ENCODE results near the gene ATPAF1.
"Not testable (repeated sequence)": the region's sequence is repeated elsewhere in the genome, so short reads cannot be mapped to it uniquely, and the experiment has no call there.

ATPAF1 gene

DNA sequence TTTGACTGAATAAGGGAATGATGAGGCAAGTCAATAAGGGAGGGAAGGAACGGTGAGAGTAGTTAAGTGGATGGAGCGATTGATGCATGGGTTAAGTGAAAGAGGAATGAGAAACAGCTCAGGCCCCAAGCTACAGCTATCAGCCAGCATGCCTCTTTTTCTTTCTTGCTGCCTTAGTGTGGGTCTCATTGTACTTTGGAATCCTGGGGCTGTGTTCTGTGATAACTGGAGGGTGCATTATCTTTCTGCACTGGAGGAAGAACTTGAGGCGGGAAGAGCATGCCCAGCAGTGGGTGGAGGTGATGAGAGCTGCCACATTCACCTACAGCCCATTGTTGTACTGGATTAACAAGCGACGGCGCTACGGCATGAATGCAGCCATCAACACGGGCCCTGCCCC is 4.5 kb upstream of the ATPAF1 start:
- H3K4me3 ChIP-seq (replicated peaks in 1 of 2; ENCODE audit: low read depth in 2 of 2, low read length in 2 of 2) = no peak overlapping the region
- no peak for DNase-seq (ENCODE audit: low read depth in 2 of 2)
- TF ChIP-seq, protein P1, sequence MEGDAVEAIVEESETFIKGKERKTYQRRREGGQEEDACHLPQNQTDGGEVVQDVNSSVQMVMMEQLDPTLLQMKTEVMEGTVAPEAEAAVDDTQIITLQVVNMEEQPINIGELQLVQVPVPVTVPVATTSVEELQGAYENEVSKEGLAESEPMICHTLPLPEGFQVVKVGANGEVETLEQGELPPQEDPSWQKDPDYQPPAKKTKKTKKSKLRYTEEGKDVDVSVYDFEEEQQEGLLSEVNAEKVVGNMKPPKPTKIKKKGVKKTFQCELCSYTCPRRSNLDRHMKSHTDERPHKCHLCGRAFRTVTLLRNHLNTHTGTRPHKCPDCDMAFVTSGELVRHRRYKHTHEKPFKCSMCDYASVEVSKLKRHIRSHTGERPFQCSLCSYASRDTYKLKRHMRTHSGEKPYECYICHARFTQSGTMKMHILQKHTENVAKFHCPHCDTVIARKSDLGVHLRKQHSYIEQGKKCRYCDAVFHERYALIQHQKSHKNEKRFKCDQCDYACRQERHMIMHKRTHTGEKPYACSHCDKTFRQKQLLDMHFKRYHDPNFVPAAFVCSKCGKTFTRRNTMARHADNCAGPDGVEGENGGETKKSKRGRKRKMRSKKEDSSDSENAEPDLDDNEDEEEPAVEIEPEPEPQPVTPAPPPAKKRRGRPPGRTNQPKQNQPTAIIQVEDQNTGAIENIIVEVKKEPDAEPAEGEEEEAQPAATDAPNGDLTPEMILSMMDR (IDR thresholded peaks at IDR 0.05; ENCODE audit: low read depth, low read length) = no peak

DNA sequence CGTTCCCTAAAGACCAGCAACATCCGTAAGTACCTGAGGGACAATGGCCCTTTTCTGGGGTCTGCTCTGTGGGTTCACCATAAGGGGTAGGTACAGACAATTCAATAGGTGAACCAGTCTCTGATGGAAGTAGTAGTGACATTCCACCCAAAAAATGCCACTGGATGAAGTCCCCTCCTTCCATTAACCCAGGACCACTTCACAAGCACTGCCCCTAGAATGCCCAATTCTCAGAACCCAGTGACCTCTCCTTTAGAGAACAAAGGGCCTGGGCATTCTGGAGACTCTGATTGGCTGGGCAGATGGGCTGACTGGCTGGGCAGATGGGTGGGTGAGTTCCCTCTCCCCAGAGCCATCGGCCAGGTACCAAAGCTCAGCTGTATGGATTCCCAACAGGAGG is 3.4 kb upstream of the ATPAF1 start, which contains the start of gene TEX38:
TEX38 (plus strand) TSS at position 301 of the 400 bp plus-strand sequence; CDS start at position 382, 81 bp downstream.
- TF ChIP-seq, protein P1 (IDR thresholded peaks at IDR 0.05; ENCODE audit: low read depth, low read length) = no peak
- DNase-seq (ENCODE audit: low read depth in 2 of 2) = no peak
- no peak within 1 kb of the TSS for H3K4me3 ChIP-seq (replicated peaks in 1 of 2; ENCODE audit: low read depth in 2 of 2, low read length in 2 of 2)

DNA sequence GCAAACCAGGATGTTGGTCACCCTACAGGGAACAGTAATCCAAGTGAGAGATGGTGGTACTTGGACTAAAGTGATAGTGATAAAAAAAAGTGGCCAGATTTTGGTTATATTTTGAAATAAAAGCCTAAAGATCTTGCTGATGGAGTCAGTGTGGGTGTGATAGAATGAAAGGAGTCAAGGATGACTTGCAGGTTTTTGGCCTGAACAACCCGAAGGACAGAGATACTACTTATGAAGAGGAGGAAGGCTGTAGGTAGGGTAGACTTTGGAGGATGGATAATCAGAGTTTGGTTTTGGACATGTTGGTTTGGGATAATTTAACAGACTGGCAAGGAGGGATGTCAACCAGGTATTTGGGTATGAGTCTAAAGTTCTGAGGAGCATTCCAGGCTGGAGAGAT is 2.0 kb upstream of the ATPAF1 start:
- no peak for DNase-seq (ENCODE audit: low read depth in 2 of 2)
- TF ChIP-seq, protein P1 (IDR thresholded peaks at IDR 0.05; ENCODE audit: low read depth, low read length) = no peak
- no peak overlapping the region for H3K4me3 ChIP-seq (replicated peaks in 1 of 2; ENCODE audit: low read depth in 2 of 2, low read length in 2 of 2)

DNA sequence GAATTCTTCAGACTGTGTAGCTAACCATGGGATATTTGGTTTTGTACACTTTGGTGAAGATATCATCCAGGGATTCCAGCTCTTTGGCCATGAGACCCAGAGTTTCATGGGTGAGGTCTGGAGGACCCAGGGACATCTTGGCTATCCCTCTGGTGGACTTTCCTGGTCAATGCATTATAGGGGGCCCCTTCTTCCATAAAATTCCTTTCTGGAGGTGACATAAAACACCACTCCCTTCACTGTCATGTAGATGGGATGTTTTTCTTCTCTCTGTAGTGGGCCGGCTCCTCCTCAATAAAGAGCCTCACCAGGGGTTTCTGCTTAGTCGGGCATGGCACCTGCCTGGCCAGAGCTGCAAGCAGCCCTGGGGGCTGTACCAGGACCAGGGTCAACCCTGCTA is 2.2 kb downstream of the ATPAF1 start:
- no peak overlapping the region for H3K4me3 ChIP-seq (replicated peaks in 1 of 2; ENCODE audit: low read depth in 2 of 2, low read length in 2 of 2)
- TF ChIP-seq, protein P1 (IDR thresholded peaks at IDR 0.05; ENCODE audit: low read depth, low read length) = no peak
- DNase-seq (ENCODE audit: low read depth in 2 of 2) = no peak

DNA sequence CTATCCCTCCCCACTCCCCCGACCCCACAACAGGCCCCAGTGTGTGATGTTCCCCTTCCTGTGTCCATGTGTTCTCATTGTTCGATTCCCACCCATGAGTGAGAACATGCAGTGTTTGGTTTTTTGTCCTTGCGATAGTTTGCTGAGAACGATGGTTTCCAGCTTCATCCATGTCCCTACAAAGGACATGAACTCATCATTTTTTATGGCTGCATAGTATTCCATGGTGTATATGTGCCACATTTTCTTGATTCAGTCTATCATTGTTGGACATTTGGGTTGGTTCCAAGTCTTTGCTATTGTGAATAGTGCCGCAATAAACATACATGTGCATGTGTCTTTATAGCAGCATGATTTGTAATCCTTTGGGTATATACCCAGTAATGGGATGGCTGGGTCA is 5.2 kb downstream of the ATPAF1 start:
- DNase-seq (ENCODE audit: low read depth in 2 of 2); H3K4me3 ChIP-seq (replicated peaks in 1 of 2; ENCODE audit: low read depth in 2 of 2, low read length in 2 of 2): not testable (repeated sequence)

DNA sequence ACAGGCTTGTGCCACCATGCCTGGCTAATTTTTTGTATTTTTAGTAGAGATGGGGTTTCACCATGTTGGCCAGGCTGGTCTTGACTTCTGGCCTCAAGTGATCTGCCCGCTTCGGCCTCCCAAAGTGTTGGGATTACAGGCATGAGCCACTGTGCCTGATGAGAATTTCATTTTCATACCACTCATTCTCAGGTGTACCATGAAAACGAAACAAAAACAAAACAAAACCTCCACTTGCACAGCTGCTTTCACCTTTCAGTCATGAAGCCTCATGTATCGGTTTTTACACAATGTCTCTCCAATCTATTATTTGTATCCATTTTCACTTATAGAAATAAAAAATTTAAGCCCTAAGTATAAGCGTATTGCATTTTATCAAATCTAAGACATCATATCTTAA is 8.0 kb downstream of the ATPAF1 start:
- DNase-seq (ENCODE audit: low read depth in 2 of 2); H3K4me3 ChIP-seq (replicated peaks in 1 of 2; ENCODE audit: low read depth in 2 of 2, low read length in 2 of 2): not testable (repeated sequence)

DNA sequence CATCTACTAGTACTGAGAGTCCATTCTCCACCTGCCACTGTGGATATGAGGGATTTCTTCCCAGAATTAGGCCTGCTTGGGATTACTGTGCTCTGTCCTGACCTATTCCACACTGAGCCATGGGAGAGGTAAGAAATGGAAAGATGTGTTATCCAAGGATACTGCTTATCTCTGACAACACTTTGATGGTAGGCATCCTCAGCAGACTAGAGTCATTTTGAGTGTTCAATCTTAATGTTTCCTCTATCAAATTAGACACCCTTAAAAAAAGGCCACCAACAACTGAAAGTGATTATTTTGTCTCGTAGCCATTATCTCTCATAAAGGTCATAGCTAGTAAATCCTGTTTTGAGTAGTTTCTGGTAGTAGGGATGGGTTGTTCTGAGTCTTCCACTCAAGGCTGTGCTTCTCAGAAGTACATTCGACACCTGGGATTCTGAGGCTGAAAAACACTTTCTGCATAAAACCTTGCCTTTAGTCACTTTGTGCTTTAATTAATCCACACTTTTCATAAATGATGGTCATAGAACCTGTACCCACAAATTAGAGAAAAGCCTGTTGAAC is 8.8 kb downstream of the ATPAF1 start:
- TF ChIP-seq, protein P1 (IDR thresholded peaks at IDR 0.05; ENCODE audit: low read depth, low read length) = no peak
- no peak overlapping the region for H3K4me3 ChIP-seq (replicated peaks in 1 of 2; ENCODE audit: low read depth in 2 of 2, low read length in 2 of 2)

DNA sequence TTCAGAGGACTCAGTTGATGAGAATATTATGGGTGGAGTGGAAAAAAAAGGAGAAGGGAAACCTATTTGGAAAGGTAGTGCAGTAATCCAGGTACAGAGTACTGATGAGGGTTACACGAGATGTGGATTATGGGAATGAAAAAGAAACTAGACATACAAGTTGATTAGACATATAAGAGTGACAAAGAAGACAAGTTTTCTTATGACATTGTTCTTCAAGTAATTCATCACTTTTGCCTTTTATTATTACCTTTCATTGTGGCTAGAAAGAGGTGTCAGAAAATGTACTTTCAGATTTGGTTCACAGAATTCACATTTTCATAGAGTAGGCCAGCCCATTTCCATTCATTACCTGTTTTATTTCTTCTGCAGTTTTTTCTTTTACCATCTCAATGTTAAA is 10.4 kb downstream of the ATPAF1 start:
- TF ChIP-seq, protein P1 (IDR thresholded peaks at IDR 0.05; ENCODE audit: low read depth, low read length) = no peak
- DNase-seq (ENCODE audit: low read depth in 2 of 2) = no peak
- H3K4me3 ChIP-seq (replicated peaks in 1 of 2; ENCODE audit: low read depth in 2 of 2, low read length in 2 of 2) = no peak overlapping the region

More for the DNA sequence above, 8.8 kb downstream of the ATPAF1 start:
- no peak for DNase-seq (ENCODE audit: low read depth in 2 of 2)
